MM.1S (cell line): Measurements from ENCODE around the gene GIPC1.

Source experiments
- DNase-seq: peaks from one replicate; pipeline ENCODE4 v3.0.0-alpha.2; 2015
- H2AFZ ChIP-seq: fragments of 300-600 bp; sonication (generic); 2 replicates; pipeline ENCODE4 v1.6.0; 2016; ENCODE audit warnings: antibody characterized with exemption, low read length
- H3F3A ChIP-seq: fragments of 300-600 bp; sonication (generic); 2 replicates; pipeline ENCODE4 v1.6.1; 2016; ENCODE audit warnings: mild to moderate bottlenecking, antibody characterized with exemption, low read length, moderate library complexity, mixed read lengths; ENCODE audit not compliant: insufficient read depth
- H3K27ac ChIP-seq: fragments of 300-600 bp; sonication (generic); 2 replicates; pipeline ENCODE4 v1.5.1; 2016; ENCODE audit warnings: mild to moderate bottlenecking, low read length
- H3K27me3 ChIP-seq: fragments of 300-600 bp; sonication (generic); replicated peaks from 2 replicates; pipeline ENCODE4 v1.6.0; 2016; ENCODE audit warnings: low read length; ENCODE audit not compliant: insufficient read depth
- H3K36me3 ChIP-seq: fragments of 300-600 bp; sonication (generic); replicated peaks from 2 replicates; pipeline ENCODE4 v1.6.1; 2016; ENCODE audit warnings: mild to moderate bottlenecking, low read length, mixed read lengths; ENCODE audit not compliant: insufficient read depth
- H3K4me1 ChIP-seq: fragments of 300-600 bp; sonication (generic); 2 replicates; pipeline ENCODE4 v1.6.1; 2016; ENCODE audit warnings: low read length, mixed read lengths
- H3K4me2 ChIP-seq: fragments of 300-600 bp; sonication (generic); 2 replicates; pipeline ENCODE4 v1.6.0; 2016; ENCODE audit warnings: low read depth, low read length
- H3K4me3 ChIP-seq: fragments of 300-600 bp; sonication (generic); 2 replicates; pipeline ENCODE4 v1.5.1; 2016; ENCODE audit warnings: low read length, mixed read lengths
- H3K79me2 ChIP-seq: fragments of 300-600 bp; sonication (generic); 2 replicates; pipeline ENCODE4 v1.6.1; 2016; ENCODE audit warnings: mixed run types, low read length, mixed read lengths
- H3K9ac ChIP-seq: fragments of 300-600 bp; sonication (generic); 2 replicates; pipeline ENCODE4 v1.6.1; 2016; ENCODE audit warnings: low read length, mixed read lengths
- H3K9me2 ChIP-seq: fragments of 300-600 bp; sonication (generic); replicated peaks from 2 replicates; pipeline ENCODE4 v1.6.1; 2016; ENCODE audit warnings: mild to moderate bottlenecking, low read length, mixed read lengths; ENCODE audit not compliant: insufficient read depth
- H3K9me3 ChIP-seq: fragments of 300-600 bp; sonication (generic); replicated peaks from 2 replicates; pipeline ENCODE4 v1.6.1; 2016; ENCODE audit warnings: mild to moderate bottlenecking, low read length, mixed read lengths; ENCODE audit not compliant: insufficient read depth
- H4K20me1 ChIP-seq: fragments of 300-600 bp; sonication (generic); 2 replicates; pipeline ENCODE4 v1.6.1; 2016; ENCODE audit warnings: mild to moderate bottlenecking, low read length, moderate library complexity, mixed read lengths; ENCODE audit not compliant: insufficient read depth
- EZH2 ChIP-seq: fragments of 300-600 bp; sonication (generic); optimal IDR thresholded peaks from 2 replicates; pipeline ENCODE3; 2017; ENCODE audit warnings: low read depth, mild to moderate bottlenecking, antibody characterized with exemption, low read length, mixed read lengths
- EZH2phosphoT487 ChIP-seq: fragments of 300-600 bp; sonication (generic); IDR thresholded peaks from 2 replicates; pipeline ENCODE4 v1.6.1; 2018; ENCODE audit warnings: antibody characterized with exemption, low read length
- TF ChIP-seq, protein P1 (sequence below): fragments of 300-600 bp; sonication (generic); IDR thresholded peaks from 2 replicates; pipeline ENCODE4 v1.5.1; 2016; ENCODE audit warnings: antibody characterized with exemption, low read length, mixed read lengths

GIPC1 gene

DNA sequence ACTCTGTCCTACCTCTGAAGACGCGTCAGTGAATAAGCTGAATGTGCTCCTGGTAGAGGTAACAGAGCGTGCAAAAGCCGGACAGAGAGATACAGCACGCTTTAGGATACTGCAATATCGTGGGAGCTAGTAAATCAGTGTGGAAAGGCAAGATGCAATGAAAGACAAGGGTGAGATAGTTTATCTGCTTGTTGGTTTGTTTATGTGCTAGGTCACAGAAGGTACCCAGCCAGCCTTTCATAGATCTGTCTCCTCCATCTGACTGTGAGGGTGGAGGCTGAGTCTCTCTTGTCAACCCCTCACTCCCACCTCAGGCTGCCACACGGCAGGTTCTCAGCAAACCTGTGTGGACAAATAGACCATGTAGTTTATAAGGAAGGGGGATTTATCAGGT lies 904 bp upstream of the GIPC1 start:
- Histone ChIP-seq H3K36me3 (no peaks in the 10 kb centered on the region), H3K9me2 (no peaks in the 10 kb centered on the region), H3K79me2 (no peaks in the 10 kb centered on the region), H3K27ac (no peak overlapping the region), H3K9me3 (no peaks in the 10 kb centered on the region), H4K20me1 (no peaks in the 10 kb centered on the region), H3K4me3 (no peak overlapping the region), H3K9ac (no peak overlapping the region), H2AFZ (peak overlapping the region; percentile 94; the same call in 1 of the 2 replicates), H3K4me2 (no peak overlapping the region), H3K27me3 (no peaks in the 10 kb centered on the region; the same call in 1 of the 2 replicates), H3K4me1 (no peaks in the 10 kb centered on the region), H3F3A (peaks cover 3% of the 10 kb centered on the region; the same call in 1 of the 2 replicates)
- no peak for DNase-seq
- TF ChIP-seq, protein P1, sequence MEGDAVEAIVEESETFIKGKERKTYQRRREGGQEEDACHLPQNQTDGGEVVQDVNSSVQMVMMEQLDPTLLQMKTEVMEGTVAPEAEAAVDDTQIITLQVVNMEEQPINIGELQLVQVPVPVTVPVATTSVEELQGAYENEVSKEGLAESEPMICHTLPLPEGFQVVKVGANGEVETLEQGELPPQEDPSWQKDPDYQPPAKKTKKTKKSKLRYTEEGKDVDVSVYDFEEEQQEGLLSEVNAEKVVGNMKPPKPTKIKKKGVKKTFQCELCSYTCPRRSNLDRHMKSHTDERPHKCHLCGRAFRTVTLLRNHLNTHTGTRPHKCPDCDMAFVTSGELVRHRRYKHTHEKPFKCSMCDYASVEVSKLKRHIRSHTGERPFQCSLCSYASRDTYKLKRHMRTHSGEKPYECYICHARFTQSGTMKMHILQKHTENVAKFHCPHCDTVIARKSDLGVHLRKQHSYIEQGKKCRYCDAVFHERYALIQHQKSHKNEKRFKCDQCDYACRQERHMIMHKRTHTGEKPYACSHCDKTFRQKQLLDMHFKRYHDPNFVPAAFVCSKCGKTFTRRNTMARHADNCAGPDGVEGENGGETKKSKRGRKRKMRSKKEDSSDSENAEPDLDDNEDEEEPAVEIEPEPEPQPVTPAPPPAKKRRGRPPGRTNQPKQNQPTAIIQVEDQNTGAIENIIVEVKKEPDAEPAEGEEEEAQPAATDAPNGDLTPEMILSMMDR = no peak
- TF ChIP-seq EZH2 (no peak), EZH2phosphoT487 (no peak)

GRCh38 chr19:14495672-14496028 lies 277 bp downstream of the GIPC1 start:
- no peak overlapping the region for H3K27ac ChIP-seq
- H3F3A ChIP-seq = peaks cover 3% of the 10 kb centered on the region; the same call in 1 of the 2 replicates
- H3K27me3 ChIP-seq = no peaks in the 10 kb centered on the region; the same call in 1 of the 2 replicates
- no peak for DNase-seq
- H3K4me2 ChIP-seq = peak overlapping the region; percentile 69
- no peaks in the 10 kb centered on the region for H3K79me2 ChIP-seq
- H3K9me3 ChIP-seq = no peaks in the 10 kb centered on the region
- H4K20me1 ChIP-seq = no peaks in the 10 kb centered on the region
- TF ChIP-seq EZH2 (no peak), EZH2phosphoT487 (no peak)
- TF ChIP-seq, protein P1 = no peak
- peak overlapping the region; percentile 71 for H3K4me3 ChIP-seq
- H3K9ac ChIP-seq = peak overlapping the region; percentile 28; the same call in 1 of the 2 replicates
- no peaks in the 10 kb centered on the region for H3K4me1 ChIP-seq
- no peaks in the 10 kb centered on the region for H3K9me2 ChIP-seq
- no peaks in the 10 kb centered on the region for H3K36me3 ChIP-seq
- peak overlapping the region; percentile 36; the same call in 1 of the 2 replicates for H2AFZ ChIP-seq

- H3K9me2 ChIP-seq = no peaks in the 10 kb centered on the region
- peaks cover 3% of the 10 kb centered on the region; the same call in 1 of the 2 replicates for H3F3A ChIP-seq
- H3K4me1 ChIP-seq = no peaks in the 10 kb centered on the region
- H4K20me1 ChIP-seq = no peaks in the 10 kb centered on the region
- H3K36me3 ChIP-seq = no peaks in the 10 kb centered on the region
- no peaks in the 10 kb centered on the region; the same call in 1 of the 2 replicates for H3K27me3 ChIP-seq
- peak overlapping the region; percentile 69 for H3K4me2 ChIP-seq
- H3K27ac ChIP-seq = no peak overlapping the region
- H3K9ac ChIP-seq = peak overlapping the region; percentile 28; the same call in 1 of the 2 replicates
- no peak for DNase-seq
- H3K9me3 ChIP-seq = no peaks in the 10 kb centered on the region
- H3K79me2 ChIP-seq = no peaks in the 10 kb centered on the region
- peak overlapping the region; percentile 71 for H3K4me3 ChIP-seq
- TF ChIP-seq EZH2phosphoT487 (no peak), EZH2 (no peak)
- TF ChIP-seq, protein P1 = no peak
- H2AFZ ChIP-seq = peak overlapping the region; percentile 36; the same call in 1 of the 2 replicates
Observed at GRCh38 chr19:14494910-14495671, 836 bp downstream of the GIPC1 start.
